Breast epithelium (tissue), 3 donors: Measurements from ENCODE around the gene SYNPO2.

ENCODE experiments used
- POLR2A ChIP-seq: fragments of 450-650 bp; IDR thresholded peaks from one replicate; pipeline ENCODE4 v1.6.1; 2016; ENCODE audit warnings: antibody characterized with exemption, mild to moderate bottlenecking, moderate library complexity
- POLR2AphosphoS5 ChIP-seq, 3 donors: sonication (generic); formaldehyde crosslinking; IDR thresholded peaks; one replicate each; pipeline ENCODE4 v1.6.1; 2017; ENCODE audit warnings: antibody characterized with exemption in 3 of 3
- TF ChIP-seq, protein P1 (sequence below), 3 donors: fragments of 450-650 bp; IDR thresholded peaks; one replicate each; pipeline ENCODE4 v1.5.1; 2016 to 2017; ENCODE audit warnings: antibody characterized with exemption in 3 of 3, mild to moderate bottlenecking in 3 of 3, moderate library complexity in 3 of 3

DNA sequence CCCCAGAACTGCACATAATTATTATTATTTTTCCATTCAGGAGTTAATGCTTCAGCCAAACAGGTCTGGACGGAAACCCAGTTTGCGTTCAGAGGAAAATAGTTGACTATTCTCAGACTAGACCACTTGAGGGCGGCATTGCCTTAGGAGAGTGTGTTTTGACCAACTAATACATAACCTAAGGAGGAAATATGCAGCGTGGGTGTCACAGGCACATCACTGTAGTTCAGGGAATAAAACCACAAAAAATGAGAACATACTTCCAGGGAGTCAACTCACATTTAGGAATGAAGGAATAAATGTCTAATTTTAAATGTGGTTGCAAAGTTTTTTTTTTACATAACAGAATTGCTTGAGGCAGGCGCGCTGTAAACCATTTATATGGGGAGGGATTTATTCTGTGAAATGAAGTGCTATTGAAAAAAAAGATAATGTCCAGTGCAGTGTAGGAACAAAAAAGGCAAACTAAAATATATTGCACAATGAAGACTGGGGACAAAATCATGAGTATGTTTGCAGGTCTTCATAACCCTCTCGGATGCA lies 93.3 kb downstream of the SYNPO2 start:
- TF ChIP-seq, protein P1, sequence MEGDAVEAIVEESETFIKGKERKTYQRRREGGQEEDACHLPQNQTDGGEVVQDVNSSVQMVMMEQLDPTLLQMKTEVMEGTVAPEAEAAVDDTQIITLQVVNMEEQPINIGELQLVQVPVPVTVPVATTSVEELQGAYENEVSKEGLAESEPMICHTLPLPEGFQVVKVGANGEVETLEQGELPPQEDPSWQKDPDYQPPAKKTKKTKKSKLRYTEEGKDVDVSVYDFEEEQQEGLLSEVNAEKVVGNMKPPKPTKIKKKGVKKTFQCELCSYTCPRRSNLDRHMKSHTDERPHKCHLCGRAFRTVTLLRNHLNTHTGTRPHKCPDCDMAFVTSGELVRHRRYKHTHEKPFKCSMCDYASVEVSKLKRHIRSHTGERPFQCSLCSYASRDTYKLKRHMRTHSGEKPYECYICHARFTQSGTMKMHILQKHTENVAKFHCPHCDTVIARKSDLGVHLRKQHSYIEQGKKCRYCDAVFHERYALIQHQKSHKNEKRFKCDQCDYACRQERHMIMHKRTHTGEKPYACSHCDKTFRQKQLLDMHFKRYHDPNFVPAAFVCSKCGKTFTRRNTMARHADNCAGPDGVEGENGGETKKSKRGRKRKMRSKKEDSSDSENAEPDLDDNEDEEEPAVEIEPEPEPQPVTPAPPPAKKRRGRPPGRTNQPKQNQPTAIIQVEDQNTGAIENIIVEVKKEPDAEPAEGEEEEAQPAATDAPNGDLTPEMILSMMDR (IDR thresholded peaks at IDR 0.05) = peak; percentile 55 to 89 (median 88)
- TF ChIP-seq POLR2A (no peak), POLR2AphosphoS5 (IDR thresholded peaks at IDR 0.05) (peak in 2 of 3 donors; percentile 56 to 64)
